ENCODE measurements around the gene SPAG16.

SPAG16 gene

DNA sequence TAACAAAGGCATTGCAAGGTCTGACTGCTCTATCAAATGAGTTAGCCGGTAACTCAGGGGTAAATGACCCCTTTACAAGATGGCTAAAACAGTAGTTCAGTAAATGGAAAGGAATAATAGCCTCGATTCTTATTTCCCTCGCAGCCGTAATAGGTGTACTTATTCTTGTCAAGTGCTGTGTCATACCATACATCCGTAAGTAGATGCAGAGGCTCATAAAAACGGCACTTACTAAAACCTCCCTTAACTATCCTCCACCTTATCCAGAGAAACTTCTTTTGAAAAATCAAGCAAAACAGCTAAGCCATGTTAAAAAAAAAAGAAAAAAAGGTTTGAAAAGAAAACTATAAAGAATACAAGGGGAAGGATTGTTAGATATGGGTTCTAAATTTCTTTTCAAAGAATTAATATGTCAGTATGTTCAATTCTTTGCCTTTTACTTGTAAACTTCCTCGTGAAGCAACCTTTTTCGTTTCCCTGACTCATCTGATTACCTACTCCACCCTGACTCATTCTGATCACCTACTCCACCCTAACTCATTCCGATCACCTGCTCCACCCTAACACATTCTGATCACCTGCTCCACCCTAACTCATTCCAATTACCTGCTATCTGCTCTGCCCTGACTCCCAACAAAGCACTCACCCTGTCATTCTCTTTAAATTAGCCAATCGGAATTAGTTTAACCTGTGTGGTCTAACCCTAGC lies 127.5 kb downstream of the SPAG16 start:
- DNase-seq: no peak

DNA sequence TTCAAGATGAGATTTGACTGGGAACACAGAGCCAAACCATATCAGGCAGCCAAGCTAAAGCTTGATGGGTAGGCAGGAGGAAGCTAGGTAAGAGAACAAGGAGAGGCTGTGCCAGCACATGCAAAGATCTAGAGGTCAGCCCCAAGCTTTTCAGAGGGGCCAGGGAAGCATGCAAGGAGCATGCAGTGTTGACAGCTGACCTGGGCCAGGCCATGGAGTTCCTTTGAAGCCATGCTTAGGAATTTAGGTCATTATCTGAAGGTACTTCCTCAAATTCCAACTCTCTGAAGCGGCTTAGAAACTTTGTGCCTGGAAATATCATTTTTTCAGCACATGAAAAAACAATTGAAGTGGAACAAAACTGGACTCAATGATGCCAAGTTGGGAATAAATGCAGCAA lies 130.8 kb downstream of the SPAG16 start:
- no peak for DNase-seq

- DNase-seq: no peak
Observed at GRCh38 chr2:213416832-213417231, 132.6 kb downstream of the SPAG16 start.

GRCh38 chr2:213419980-213420379 lies 135.7 kb downstream of the SPAG16 start:
- DNase-seq: no peak

- no peak for DNase-seq
Observed at GRCh38 chr2:213420828-213421385, 136.6 kb downstream of the SPAG16 start.

DNA sequence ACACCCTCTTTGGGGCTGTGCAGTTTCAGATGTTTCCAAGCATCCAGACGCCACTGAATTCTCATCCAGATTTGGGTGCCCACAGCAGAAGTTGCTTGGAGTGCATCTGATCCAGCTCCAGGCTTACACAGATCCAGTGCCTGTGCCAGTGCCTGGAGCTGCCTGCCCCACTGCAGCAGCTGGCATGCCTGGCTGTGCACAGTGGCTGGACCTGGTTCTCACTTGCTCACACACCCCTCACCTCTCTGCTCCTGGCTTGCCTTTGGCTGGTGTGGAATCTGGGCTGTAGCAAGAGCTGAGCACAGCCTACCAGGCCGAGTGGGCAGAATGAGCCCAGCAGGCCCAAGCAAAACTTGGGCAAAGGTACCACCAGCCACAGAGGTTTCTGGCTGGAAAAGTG lies 137.9 kb downstream of the SPAG16 start:
- DNase-seq: no peak

GRCh38 chr2:213425618-213426017 lies 141.4 kb downstream of the SPAG16 start:
- no peak for DNase-seq

DNA sequence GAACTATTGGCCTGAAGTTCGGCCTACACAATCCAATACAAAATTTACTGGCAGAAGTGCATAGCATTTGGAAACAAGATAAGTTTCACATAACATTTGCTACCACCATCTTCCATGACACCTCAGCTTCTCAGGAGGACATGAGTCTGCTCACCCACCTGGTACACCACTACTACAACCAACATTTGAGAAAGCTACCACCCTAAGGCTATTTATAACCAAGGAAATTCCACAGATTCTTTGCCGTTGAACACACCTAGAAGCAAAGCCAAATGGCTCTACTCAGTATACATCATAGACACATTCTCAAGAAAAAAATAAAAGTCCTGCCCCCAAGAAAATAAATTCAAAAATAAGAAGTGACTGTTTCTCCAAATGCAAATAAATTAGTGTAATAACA lies 145.3 kb downstream of the SPAG16 start:
- no peak for DNase-seq

DNA sequence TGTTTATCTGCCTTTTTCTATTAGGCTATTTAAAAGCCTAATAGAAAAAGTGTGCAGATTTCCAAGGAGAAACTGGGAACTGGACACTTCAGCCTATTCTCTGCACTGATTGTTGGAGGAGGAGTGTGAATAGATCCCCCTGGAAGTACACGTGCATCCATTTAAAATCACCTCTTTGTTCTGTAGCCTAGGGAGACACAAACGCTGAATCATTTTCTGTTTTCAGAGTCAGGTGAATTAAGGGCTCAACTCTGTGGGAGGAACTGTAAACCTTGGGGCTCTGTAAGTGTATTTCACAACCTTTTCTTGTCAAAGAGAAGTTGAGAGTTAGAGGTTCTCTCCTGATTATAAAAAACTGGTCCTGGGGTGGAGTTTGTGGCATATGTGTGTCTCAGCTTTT lies 159.7 kb downstream of the SPAG16 start:
- no peak for DNase-seq

DNA sequence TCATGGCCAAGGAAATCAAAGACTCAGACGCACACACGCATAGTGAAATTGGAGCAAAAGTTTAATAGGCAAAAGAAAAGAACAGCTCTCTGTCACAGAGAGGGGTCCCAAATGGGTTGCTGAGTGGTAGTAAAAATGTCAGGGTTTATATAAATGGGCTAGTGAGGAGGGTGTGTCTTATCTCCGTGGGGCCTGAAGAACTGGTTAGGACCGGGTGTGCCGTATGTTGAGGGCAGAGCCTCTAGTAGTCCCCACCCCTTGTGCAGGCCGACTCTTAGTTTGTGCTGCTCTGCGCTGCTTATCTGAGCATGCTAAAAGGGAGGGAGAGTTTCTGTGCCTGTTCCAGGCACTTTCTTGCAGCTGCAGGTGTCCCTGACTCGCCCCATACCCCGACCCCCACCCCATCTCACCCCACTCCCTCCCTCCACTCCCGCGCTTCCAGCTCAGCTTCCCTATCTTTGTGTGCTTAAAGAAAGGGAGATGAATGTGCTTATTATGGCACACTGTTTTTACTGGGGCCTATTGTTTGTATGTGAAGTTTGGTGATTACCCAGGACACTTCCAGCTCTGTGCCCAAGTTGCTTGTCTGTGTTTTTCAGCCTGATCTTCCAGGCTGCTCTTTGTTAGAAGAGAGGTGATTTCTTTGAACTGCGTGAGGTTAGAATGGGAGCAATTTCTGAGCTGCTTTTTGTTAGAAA lies 167.4 kb downstream of the SPAG16 start:
- no peak for DNase-seq

DNA sequence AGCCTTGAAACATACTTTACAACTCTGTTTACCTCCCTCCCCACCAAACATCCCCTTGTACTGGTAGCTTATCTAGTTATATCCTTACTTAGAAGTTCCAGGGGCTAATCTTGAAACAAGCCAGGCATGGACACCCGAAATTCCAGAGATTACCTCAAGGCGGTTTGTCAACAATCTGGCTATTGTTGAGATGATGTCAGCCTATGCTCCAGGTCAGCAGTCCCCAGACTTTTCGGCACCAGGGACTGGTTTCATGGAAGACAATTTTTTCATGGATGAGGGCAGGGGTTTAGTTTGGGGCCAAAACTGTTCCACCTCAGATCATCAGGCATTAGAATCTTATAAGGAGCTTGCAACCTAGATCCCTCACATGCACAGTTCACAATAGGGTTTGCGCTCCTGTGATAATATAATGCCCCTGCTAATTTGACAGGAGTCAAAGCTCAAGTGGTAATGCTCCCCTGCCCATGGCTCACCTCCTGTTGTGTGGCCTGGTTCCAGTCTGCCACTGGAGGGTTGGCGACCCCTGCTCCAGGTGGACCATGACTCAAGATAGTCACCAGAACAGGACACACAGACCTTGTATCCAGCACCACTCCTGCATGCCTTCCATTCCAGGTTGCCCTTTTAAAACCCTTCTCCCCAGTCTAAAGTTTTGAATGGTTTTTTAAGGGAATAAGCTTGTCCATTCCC lies 171.2 kb downstream of the SPAG16 start:
- DNase-seq: no peak

DNA sequence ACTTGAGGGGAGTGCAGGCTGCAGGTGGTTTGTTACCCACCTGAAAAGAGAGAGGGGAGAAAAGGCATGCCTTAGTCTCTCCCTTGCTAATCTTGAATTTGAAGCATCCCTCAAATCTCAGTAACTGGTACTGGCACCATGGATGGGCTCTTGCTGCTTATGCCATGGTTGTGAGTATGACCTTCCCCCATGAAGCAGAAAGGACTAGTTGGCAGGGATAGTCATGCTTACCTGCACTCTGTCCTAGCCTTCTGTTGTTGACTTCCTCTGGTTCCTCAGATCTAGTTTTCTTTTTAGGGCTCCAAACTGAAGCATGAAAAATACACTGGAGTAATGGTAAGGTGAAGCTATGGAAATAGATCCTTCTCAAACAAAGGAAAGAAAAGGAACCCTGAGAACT lies 191.2 kb downstream of the SPAG16 start:
- no peak for DNase-seq

DNA sequence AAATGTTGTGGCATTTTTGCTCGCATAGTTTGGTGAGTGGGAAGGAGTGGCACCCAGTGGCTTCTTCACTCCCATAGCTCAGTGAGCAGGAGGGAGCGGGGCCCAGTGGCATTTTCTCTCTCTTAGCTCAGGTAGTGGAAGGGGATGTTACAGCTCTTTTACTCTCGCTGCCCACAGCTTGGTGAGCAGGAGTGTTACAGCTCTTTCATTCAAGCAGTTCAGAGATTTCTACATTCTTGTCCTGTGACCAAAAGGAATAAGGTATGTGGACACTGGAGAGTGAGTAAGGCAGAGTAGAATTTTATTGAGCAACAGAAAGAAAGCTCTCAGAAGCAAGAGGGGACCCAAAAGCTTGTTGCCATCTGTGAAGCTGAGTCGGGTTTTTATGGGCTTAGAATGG lies 192.4 kb downstream of the SPAG16 start:
- DNase-seq: no peak

DNA sequence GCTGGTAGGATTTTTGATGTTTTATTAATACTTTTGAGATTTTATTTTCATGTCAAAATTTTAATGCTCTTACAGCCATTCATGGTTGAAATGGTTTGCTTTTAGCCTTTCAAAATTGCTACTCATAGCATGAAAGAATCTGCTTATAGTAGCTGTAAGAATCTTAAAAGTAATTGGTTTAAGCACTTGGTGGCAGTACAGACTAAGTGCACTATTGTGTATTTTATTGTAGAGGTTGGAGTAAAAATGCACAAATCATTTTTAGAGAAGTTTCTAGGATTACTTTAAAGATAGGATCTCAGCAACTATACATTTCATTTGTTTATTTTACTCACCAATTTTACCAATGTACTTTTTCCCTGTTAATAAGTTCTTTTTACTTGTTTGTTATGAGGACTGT lies 205.8 kb downstream of the SPAG16 start:
- no peak for DNase-seq

DNA sequence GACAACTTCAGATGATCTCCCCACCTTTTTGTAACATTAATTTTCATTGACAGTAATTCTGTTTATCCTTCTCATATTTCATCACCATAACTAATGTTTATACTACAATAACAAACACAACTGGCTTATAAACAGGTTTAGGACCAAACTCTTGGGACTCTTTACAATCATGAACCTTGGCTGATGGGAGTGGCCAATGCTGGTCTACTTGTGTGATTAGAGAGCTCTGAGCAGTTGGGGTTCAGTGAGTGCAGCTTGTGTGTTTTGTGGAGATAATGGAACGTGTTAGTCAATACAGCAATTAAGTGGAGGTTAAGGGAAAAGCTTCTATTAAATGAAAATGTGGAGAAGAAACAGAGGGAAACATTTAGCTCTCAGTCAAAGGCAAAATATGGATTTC lies 207.1 kb downstream of the SPAG16 start:
- DNase-seq: no peak

GRCh38 chr2:213496226-213496625 lies 212.0 kb downstream of the SPAG16 start:
- DNase-seq: no peak

- DNase-seq: no peak
Observed at GRCh38 chr2:213500881-213501280, 216.6 kb downstream of the SPAG16 start.

DNA sequence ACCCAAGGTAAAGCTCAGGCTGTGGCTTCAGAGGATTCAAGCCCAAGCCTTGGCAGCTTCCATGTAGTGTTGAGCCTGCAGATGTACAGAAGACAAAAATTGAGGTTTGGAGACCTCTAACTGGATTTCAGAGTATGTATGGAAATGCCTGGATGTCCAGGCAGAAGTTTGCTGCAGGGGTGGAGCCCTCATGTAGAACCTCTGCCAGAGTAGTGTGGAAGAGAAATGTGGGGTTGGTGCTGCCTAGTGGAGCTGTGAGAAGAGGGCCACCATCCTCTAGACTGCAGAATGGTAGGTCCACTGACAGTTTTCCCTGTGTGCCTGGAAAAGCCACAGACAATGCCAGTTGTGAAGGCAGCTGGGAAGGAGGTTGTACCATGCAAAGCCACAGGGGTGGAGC lies 239.9 kb downstream of the SPAG16 start:
- no peak for DNase-seq

DNA sequence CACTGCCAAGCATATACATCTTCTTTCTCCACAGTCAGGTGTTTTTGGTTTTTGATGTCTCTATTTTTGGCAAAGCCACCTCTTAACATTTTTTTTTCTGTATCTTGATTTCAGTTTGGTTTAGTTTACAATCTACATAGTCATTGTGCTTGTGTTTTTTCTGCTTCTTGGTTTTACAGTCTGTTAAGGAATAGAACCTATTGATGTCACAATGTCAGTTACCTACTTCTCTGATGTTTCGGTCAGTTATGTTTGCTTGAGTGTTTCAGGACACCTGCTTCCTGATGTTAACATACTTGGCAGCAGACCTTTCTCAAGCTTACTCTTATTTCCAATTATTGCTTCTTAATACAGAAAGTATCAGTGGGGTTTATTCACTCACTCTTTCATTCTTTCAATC lies 253.3 kb downstream of the SPAG16 start:
- no peak for DNase-seq

DNA sequence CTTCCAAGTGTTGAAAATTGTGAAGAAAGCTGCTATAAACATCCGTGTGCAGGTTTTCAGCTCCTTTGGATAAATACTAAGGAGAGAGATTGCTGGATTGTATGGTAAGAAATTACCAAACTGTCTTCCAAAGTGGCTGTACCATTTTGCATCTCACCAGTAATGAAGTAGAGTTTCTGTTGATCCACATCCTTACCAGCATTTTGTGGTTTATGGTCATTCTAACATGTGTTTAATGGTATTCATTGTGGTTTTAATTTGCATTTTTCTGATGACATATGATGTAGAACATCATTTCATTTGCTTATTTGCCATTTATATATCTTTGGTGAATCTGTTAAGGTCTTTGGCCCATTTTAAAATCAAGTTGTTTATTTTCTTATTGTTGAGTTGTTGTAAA lies 260.7 kb downstream of the SPAG16 start:
- DNase-seq: no peak

GRCh38 chr2:213545481-213545880 lies 261.2 kb downstream of the SPAG16 start:
- no peak for DNase-seq

DNA sequence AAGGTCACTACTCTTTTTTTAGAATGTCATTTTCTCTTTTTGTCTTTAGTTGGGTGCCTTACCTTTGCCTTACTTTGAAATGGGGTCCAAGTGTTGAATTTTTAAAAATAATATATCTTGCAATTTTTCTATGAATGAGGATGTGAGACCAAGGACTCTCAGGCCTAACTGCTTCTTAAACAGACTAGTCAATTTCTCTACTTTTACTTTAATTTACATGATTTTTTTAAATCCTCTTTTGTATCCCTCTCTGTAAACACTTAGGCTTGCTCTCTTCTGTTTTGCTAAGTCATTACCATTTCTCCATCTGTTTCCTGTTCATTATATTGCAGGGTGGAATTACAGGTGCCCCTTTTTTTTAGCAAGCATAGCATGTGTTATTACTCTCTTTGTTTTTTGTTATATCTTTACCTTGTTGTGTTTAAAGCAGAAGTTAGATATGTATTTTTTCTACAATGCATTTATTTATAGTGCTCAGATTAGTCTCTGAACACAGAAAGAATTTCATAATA lies 261.8 kb downstream of the SPAG16 start:
- no peak for DNase-seq

DNA sequence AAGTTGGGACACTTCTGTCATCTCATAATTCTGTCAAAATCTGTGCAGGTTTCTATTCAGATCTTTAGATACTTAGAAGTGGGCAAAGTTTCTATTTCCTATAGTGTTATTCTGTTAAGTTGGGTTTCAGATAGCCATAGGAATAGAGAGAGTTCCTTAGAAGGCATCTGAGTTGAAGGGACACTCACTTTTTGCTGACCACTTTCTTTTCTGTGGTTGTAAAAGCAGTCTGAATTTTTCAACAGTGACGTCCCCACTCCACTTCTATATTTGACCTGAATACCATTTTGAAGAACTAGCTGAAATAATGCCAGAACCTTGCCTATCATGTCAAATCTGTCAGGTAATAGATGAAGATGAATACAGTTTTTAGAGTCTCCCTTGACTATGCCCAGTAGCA lies 267.3 kb downstream of the SPAG16 start:
- DNase-seq: no peak

DNA sequence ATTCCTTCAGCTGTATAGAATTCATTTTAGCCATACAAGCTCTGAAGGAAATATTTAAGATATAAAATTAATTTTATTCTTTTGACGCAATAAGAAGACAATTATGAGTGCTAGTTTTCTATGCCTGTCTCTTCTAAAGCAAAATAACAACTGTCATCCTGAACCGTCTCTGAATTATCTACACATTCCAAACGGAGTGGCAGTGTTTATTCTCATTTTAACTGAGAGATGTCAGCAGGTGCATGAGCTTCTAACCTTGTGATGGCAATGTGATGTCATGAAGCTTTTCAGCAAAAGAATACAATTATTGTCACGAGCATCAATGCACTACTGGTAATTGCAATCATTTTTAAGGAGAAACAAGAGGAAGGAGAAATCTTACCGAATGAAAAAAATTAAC lies 274.8 kb downstream of the SPAG16 start:
- DNase-seq: no peak
